Upper lobe of left lung (tissue), 6 donors: ENCODE measurements around the gene TMEM127. TPM values are rescaled to one million over a fixed set of nuclear protein-coding genes. Genes with fewer than 3 reads are reported as not detected.
A peak's percentile ranks its signal among the peaks of the same experiment; 100 is the strongest.

Experiments
- ATAC-seq, 2 donors: fragments of 200-7000 bp; cut with Tn5 transposase; one replicate each; pipeline ENCODE4 v1.9.1; 2022; ENCODE audit warnings: mild to moderate bottlenecking in 2 of 2, moderate library complexity in 2 of 2; ENCODE audit not compliant: low FRiP score in 2 of 2
- DNase-seq, 2 donors: peaks; one replicate each; pipeline ENCODE4 v3.0.0-alpha.2; 2019 to 2020
- H3K27ac ChIP-seq, 4 donors: fragments of 200-600 bp; sonication (generic); one replicate each; pipeline ENCODE4 v1.5.1; 2016 to 2019
- H3K27me3 ChIP-seq, 4 donors: fragments of 200-600 bp; sonication (generic); one replicate each; pipeline ENCODE4 v1.5.1; 2017 to 2019
- H3K36me3 ChIP-seq, 4 donors: fragments of 200-600 bp; sonication (generic); one replicate each; pipeline ENCODE4 v1.5.1; 2016 to 2019
- H3K4me1 ChIP-seq, 4 donors: fragments of 200-600 bp; sonication (generic); one replicate each; pipeline ENCODE4 v1.5.1; 2018 to 2019
- H3K4me3 ChIP-seq, 4 donors: fragments of 200-600 bp; sonication (generic); one replicate each; pipeline ENCODE4 v1.5.1; 2017 to 2019; ENCODE audit warnings: mild to moderate bottlenecking in 2 of 4, moderate library complexity in 1 of 4
- H3K9me3 ChIP-seq, 4 donors: fragments of 200-600 bp; sonication (generic); one replicate each; pipeline ENCODE4 v1.5.1; 2018 to 2019
- EP300 ChIP-seq, 4 donors: sonication (generic); formaldehyde crosslinking; IDR thresholded peaks; one replicate each; pipeline ENCODE4 v1.5.1; 2017; ENCODE audit warnings: antibody characterized with exemption in 4 of 4, control low read depth in 2 of 4
- POLR2A ChIP-seq, 4 donors: fragments of 450-650 bp; IDR thresholded peaks; one replicate each; pipeline ENCODE4 v1.5.1; 2016 to 2017; ENCODE audit warnings: antibody characterized with exemption in 4 of 4, mild to moderate bottlenecking in 2 of 4
- POLR2AphosphoS5 ChIP-seq, 2 donors: sonication (generic); formaldehyde crosslinking; IDR thresholded peaks; one replicate each; pipeline ENCODE4 v1.5.1; 2017; ENCODE audit warnings: antibody characterized with exemption in 2 of 2
- WGBS, 2 donors: methylation state at CpG; one replicate each; pipeline ENCODE4 v1.1.5; 2017 to 2018; 5-methylcytosine and 5-hydroxymethylcytosine counted together
- total RNA-seq, 6 donors: library from RNA; depleted of rRNA in 4 of 6; stranded (reverse); fragments of >200 nt in 4 of 6; gene quantifications; one replicate each; pipeline versions ENCODE4 v1.1.0 to v1.2.1, GENCODE V29; 2016 to 2021
- TF ChIP-seq, protein P1 (sequence below), 6 experiments: fragments of 450-650 bp in 4 of 6; fragments of 200-600 bp in 2 of 6; sonication (generic) in 2 of 6; IDR thresholded peaks; one replicate each; pipeline ENCODE4 v1.5.1; 2016 to 2019; ENCODE audit warnings: antibody characterized with exemption in 6 of 6
- donor health status: DM: no; HTN: no; CAD: no; lungs with moderate emphysema.
- donor health status: DM: no; HTN: yes; CAD: no; lungs with severe emphysema.

Gene TMEM127
- total RNA-seq, 6 donors from 2014 or later: 21.0 to 75.8 (median 44.8) TPM

- Histone ChIP-seq H3K4me1 (no peaks in the 10 kb centered on the region), H3K27me3 (no peaks in the 10 kb centered on the region), H3K36me3 (peaks cover 51 to 99% (median 81%) of the 10 kb centered on the region in 4 donors), H3K27ac (no peak overlapping the region), H3K9me3 (no peaks in the 10 kb centered on the region), H3K4me3 (no peak overlapping the region)
- no peak for ATAC-seq
- TF ChIP-seq EP300 (IDR thresholded peaks at IDR 0.05): no peak
- TF ChIP-seq POLR2AphosphoS5 (IDR thresholded peaks at IDR 0.05): no peak
- TF ChIP-seq, protein P1, sequence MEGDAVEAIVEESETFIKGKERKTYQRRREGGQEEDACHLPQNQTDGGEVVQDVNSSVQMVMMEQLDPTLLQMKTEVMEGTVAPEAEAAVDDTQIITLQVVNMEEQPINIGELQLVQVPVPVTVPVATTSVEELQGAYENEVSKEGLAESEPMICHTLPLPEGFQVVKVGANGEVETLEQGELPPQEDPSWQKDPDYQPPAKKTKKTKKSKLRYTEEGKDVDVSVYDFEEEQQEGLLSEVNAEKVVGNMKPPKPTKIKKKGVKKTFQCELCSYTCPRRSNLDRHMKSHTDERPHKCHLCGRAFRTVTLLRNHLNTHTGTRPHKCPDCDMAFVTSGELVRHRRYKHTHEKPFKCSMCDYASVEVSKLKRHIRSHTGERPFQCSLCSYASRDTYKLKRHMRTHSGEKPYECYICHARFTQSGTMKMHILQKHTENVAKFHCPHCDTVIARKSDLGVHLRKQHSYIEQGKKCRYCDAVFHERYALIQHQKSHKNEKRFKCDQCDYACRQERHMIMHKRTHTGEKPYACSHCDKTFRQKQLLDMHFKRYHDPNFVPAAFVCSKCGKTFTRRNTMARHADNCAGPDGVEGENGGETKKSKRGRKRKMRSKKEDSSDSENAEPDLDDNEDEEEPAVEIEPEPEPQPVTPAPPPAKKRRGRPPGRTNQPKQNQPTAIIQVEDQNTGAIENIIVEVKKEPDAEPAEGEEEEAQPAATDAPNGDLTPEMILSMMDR (IDR thresholded peaks at IDR 0.05): no peak
- no peak for TF ChIP-seq POLR2A (IDR thresholded peaks at IDR 0.05)
- 85 to 89% methylated on average over 6 to 7 of the region's 7 CpGs for WGBS, 2 donors
- DNase-seq: no peak
Measured at GRCh38 chr2:96274355-96275056, 8.7 kb upstream of the TMEM127 start.

DNA sequence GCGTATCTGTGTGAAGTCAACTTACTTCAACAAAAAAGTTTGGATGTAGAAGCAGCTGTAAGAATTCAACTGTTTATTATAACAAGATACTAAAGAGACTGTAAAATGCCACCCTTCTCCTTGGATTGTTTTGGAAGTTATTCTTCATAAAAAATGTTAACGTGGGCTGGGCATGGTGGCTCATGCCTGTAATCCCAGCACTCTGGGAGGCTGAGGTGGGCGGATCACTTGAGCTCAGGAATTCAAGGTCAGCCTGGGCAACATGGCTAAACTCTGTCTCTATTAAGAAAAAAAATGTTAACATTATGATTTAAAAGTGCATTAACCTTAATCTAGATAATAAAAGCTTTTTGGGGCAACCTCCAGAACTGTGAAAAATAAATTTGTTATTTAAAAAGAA, 8.0 kb upstream of the TMEM127 start:
- no peak for DNase-seq
- Histone ChIP-seq H3K4me1 (no peaks in the 10 kb centered on the region), H3K9me3 (no peaks in the 10 kb centered on the region), H3K27ac (no peak overlapping the region), H3K27me3 (no peaks in the 10 kb centered on the region), H3K4me3 (no peak overlapping the region), H3K36me3 (peaks cover 47 to 99% (median 81%) of the 10 kb centered on the region in 4 donors)
- no peak for ATAC-seq
- WGBS, 2 donors: 79 to 84% methylated on average over 3 of the region's 3 CpGs
- no peak for TF ChIP-seq POLR2AphosphoS5 (IDR thresholded peaks at IDR 0.05)
- TF ChIP-seq, protein P1 (IDR thresholded peaks at IDR 0.05): no peak
- TF ChIP-seq EP300 (IDR thresholded peaks at IDR 0.05): no peak
- no peak for TF ChIP-seq POLR2A (IDR thresholded peaks at IDR 0.05)

DNA sequence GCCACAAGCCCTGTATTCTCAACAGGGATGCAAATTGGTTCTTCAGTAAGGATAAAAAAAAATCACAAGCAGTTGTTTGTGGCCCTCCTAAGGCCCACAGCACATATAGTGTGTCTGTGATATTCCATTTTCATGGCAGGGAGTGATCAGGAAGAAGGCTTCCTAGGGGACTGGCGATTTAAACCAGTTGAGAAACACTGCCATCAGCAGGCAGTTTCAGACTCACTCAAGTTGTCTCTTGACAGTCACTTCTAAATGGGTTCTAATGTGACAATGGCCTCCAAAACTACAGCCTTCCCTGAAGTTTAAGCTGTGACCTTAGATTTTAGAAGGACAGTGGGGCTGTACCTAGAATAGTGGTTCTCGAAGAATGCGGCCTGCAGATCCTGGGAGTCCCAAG, 6.2 kb upstream of the TMEM127 start:
- no peak for DNase-seq
- no peaks in the 10 kb centered on the region for H3K9me3 ChIP-seq
- TF ChIP-seq POLR2A (IDR thresholded peaks at IDR 0.05): no peak
- peaks cover 40 to 93% (median 76%) of the 10 kb centered on the region in 4 donors for H3K36me3 ChIP-seq
- 89 to 92% methylated on average over 3 of the region's 3 CpGs for WGBS, 2 donors
- H3K27me3 ChIP-seq: no peaks in the 10 kb centered on the region
- no peak for ATAC-seq
- H3K4me3 ChIP-seq: no peak overlapping the region
- peaks cover 4 to 10% (median 6%) of the 10 kb centered on the region in 4 donors for H3K4me1 ChIP-seq
- H3K27ac ChIP-seq: no peak overlapping the region

- Histone ChIP-seq H3K9me3 (no peaks in the 10 kb centered on the region), H3K27me3 (no peaks in the 10 kb centered on the region), H3K36me3 (peaks cover 23 to 56% (median 40%) of the 10 kb centered on the region in 4 donors), H3K27ac (peak overlapping the region in 1 of 4 donors; percentile 24), H3K4me3 (peak overlapping the region in 3 of 4 donors; percentile 74 to 94 (median 90)), H3K4me1 (peaks cover 28 to 41% (median 32%) of the 10 kb centered on the region in 4 donors)
- no peak for TF ChIP-seq EP300 (IDR thresholded peaks at IDR 0.05)
- TF ChIP-seq, protein P1 (IDR thresholded peaks at IDR 0.05): peak in 2 of 6 experiments; percentile 31 to 33
- WGBS, 2 donors: 75 to 79% methylated on average over 10 to 12 of the region's 12 CpGs
- no peak for ATAC-seq
- DNase-seq: peak in 1 of 2 donors; percentile 57
Measured at GRCh38 chr2:96267159-96267971, 1.6 kb upstream of the TMEM127 start.

DNA sequence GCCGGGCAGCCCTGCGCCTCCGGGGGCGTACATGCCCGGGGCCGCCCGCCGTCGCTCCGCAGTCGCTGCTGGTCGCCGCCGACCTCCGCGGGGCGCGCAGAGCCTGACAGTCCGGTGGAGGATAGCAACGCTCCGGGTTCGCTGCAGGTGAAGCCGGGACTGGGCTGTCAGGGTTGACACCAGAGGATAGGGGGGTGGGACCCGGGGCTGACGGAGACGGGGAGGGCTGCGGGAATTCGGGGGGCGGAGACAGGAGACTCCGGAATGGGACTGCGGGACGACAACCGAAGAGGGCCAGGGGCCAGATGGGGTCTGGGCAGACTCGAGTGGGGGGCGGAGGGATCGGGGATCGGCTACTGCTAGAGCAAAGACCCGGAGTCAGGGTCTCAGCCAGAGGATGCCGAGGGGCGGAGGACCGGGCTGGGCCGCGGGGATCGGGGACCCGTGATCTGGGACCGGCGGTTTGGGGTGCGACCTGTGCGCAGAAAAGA, 403 bp downstream of the TMEM127 start:
- DNase-seq: peak; percentile 67 to 90
- Histone ChIP-seq H3K36me3 (peaks cover 13 to 42% (median 25%) of the 10 kb centered on the region in 4 donors), H3K27ac (peak overlapping the region; percentile 89 to 99 (median 96)), H3K9me3 (no peaks in the 10 kb centered on the region), H3K4me3 (peak overlapping the region; percentile 74 to 98 (median 92)), H3K4me1 (peaks cover 41 to 54% (median 45%) of the 10 kb centered on the region in 4 donors), H3K27me3 (no peaks in the 10 kb centered on the region)
- TF ChIP-seq, protein P1 (IDR thresholded peaks at IDR 0.05): no peak
- TF ChIP-seq POLR2A (IDR thresholded peaks at IDR 0.05): no peak
- TF ChIP-seq POLR2AphosphoS5 (IDR thresholded peaks at IDR 0.05): no peak
- TF ChIP-seq EP300 (IDR thresholded peaks at IDR 0.05): no peak
- 0 to 1% methylated on average over 11 to 23 of the region's 49 CpGs for WGBS, 2 donors
- ATAC-seq: peak; percentile 1 to 49
